PC-3 (cell line): ENCODE data around the gene NINJ2.

ENCODE experiments used
- CTCF ChIP-seq: fragments of 300-600 bp; sonication (generic); conservative IDR thresholded peaks from 2 replicates; pipeline ENCODE4 v1.5.1; 2017; ENCODE audit warnings: antibody characterized with exemption, low read depth, mild to moderate bottlenecking, low read length
- EZH2 ChIP-seq: fragments of 300-600 bp; sonication (generic); IDR thresholded peaks from one replicate; pipeline ENCODE4 v1.6.1; 2017; ENCODE audit warnings: antibody characterized with exemption, mild to moderate bottlenecking, low read length; ENCODE audit not compliant: unreplicated experiment
- EZH2phosphoT487 ChIP-seq: fragments of 300-600 bp; sonication (generic); IDR thresholded peaks from 2 replicates; pipeline ENCODE4 v1.6.1; 2018; ENCODE audit warnings: mild to moderate bottlenecking, antibody characterized with exemption, low read length, borderline replicate concordance

- TF ChIP-seq CTCF (no peak), EZH2 (no peak), EZH2phosphoT487 (no peak)
These were observed 103.3 kb downstream of the NINJ2 start for GRCh38 chr12:559906-560455.
